Measurements from ENCODE around the gene PMPCA. TPM values are rescaled to one million over a fixed set of nuclear protein-coding genes. Genes with fewer than 3 reads are reported as not detected.

Gene PMPCA
- polyA plus RNA-seq, 1 of the 3 experiments (the other 2 are of a cell fraction) = 125 TPM

- CTCF ChIA-PET = interaction anchor here (1.8 kb wide), 1 partner anchor 10 kb away, joined by 6 read pairs; no protein-coding TSS in a partner anchor
- Histone ChIP-seq H3K4me1 (ENCODE audit: control insufficient read depth in 1 of 2, insufficient read depth in 2 of 2, low read depth in 1 of 2, low read length in 1 of 2) (no peaks in the 10 kb centered on the region), H3K27ac (ENCODE audit: low read depth in 2 of 2, low read length in 1 of 2) (no peak overlapping the region), H3F3A (replicated peaks; ENCODE audit: insufficient read depth) (peaks cover 17% of the 10 kb centered on the region), H3K9ac (no peak overlapping the region), H3K36me3 (replicated peaks in 1 of 2; ENCODE audit: control insufficient read depth in 1 of 2, insufficient read depth in 2 of 2, low read length in 1 of 2) (peaks cover 4 to 42% of the 10 kb centered on the region in 2 experiments), H3K9me2 (no peaks in the 10 kb centered on the region), H3K9me3 (no peaks in the 10 kb centered on the region), H3K4me3 (ENCODE audit: low read depth in 2 of 2, low read length in 1 of 2) (no peak overlapping the region), H4K20me1 (ENCODE audit: insufficient read depth) (peaks cover 25% of the 10 kb centered on the region), H3K4me2 (no peak overlapping the region), H3K27me3 (ENCODE audit: insufficient read depth) (no peaks in the 10 kb centered on the region), H2AFZ (ENCODE audit: low read depth) (no peak overlapping the region), H3K79me2 (ENCODE audit: insufficient read depth) (peaks cover 27% of the 10 kb centered on the region)
- POLR2A ChIA-PET = no interaction called here
- no peak for TF ChIP-seq TCF12 (IDR thresholded peaks at IDR 0.05)
- TF ChIP-seq NRF1 (IDR thresholded peaks at IDR 0.05; ENCODE audit: low read depth, low read length) = no peak
- no peak for TF ChIP-seq RCOR1 (IDR thresholded peaks at IDR 0.05; ENCODE audit: low read length)
- TF ChIP-seq JUND (IDR thresholded peaks at IDR 0.05) = no peak
- TF ChIP-seq MEF2A (IDR thresholded peaks at IDR 0.05; ENCODE audit: borderline replicate concordance, low read depth) = no peak
- TF ChIP-seq IRF3 (IDR thresholded peaks at IDR 0.05; ENCODE audit: low read depth, low read length) = no peak
- no peak for TF ChIP-seq MXI1 (IDR thresholded peaks at IDR 0.05; ENCODE audit: low read depth, low read length)
- TF ChIP-seq GABPA (IDR thresholded peaks at IDR 0.05; ENCODE audit: low read depth) = no peak
- TF ChIP-seq, protein P1, sequence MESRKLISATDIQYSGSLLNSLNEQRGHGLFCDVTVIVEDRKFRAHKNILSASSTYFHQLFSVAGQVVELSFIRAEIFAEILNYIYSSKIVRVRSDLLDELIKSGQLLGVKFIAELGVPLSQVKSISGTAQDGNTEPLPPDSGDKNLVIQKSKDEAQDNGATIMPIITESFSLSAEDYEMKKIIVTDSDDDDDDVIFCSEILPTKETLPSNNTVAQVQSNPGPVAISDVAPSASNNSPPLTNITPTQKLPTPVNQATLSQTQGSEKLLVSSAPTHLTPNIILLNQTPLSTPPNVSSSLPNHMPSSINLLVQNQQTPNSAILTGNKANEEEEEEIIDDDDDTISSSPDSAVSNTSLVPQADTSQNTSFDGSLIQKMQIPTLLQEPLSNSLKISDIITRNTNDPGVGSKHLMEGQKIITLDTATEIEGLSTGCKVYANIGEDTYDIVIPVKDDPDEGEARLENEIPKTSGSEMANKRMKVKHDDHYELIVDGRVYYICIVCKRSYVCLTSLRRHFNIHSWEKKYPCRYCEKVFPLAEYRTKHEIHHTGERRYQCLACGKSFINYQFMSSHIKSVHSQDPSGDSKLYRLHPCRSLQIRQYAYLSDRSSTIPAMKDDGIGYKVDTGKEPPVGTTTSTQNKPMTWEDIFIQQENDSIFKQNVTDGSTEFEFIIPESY (IDR thresholded peaks at IDR 0.05; ENCODE audit: borderline replicate concordance, low read depth) = no peak
- no peak for TF ChIP-seq TAF1 (IDR thresholded peaks at IDR 0.05; ENCODE audit: borderline replicate concordance, low read depth, low read length)
- TF ChIP-seq ELF1 (IDR thresholded peaks at IDR 0.05) = no peak
- no peak for TF ChIP-seq MAX (IDR thresholded peaks at IDR 0.05; ENCODE audit: low read depth)
- TF ChIP-seq POLR2AphosphoS5 (IDR thresholded peaks at IDR 0.05; ENCODE audit: low read depth, low read length) = no peak
- TF ChIP-seq RXRA (IDR thresholded peaks at IDR 0.05; ENCODE audit: borderline replicate concordance, low read depth) = no peak
- TF ChIP-seq NFIC (IDR thresholded peaks at IDR 0.05; ENCODE audit: borderline replicate concordance) = no peak
- no peak for TF ChIP-seq FOXM1 (IDR thresholded peaks at IDR 0.05; ENCODE audit: low read depth)
- TF ChIP-seq EZH2phosphoT487 (IDR thresholded peaks at IDR 0.05; ENCODE audit: borderline replicate concordance, low read depth) = no peak
- no peak for TF ChIP-seq EP300 (IDR thresholded peaks at IDR 0.05; ENCODE audit: borderline replicate concordance in 1 of 2, low read depth in 1 of 2, low read length in 1 of 2)
- TF ChIP-seq, protein P2, sequence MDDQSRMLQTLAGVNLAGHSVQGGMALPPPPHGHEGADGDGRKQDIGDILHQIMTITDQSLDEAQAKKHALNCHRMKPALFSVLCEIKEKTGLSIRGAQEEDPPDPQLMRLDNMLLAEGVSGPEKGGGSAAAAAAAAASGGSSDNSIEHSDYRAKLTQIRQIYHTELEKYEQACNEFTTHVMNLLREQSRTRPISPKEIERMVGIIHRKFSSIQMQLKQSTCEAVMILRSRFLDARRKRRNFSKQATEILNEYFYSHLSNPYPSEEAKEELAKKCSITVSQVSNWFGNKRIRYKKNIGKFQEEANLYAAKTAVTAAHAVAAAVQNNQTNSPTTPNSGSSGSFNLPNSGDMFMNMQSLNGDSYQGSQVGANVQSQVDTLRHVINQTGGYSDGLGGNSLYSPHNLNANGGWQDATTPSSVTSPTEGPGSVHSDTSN (IDR thresholded peaks at IDR 0.05) = no peak
- TF ChIP-seq GATA2 (CRISPR knock-in tag; IDR thresholded peaks at IDR 0.05) = no peak
- WGBS (ENCODE audit: low lambda C conversion rate) = 96% methylated on average over 26 of the region's 29 CpGs
- DNase-seq = no peak
Observed at GRCh38 chr9:136430588-136431234, 20.3 kb downstream of the PMPCA start.

Measured in SK-N-SH (cell line).